ENCODE measurements around the gene ATP1A1. TPM values are rescaled to one million over a fixed set of nuclear protein-coding genes. Genes with fewer than 3 reads are reported as not detected.

ATP1A1 gene
- polyA plus RNA-seq, 4 donors: 836 to 975 (median 922) TPM

DNA sequence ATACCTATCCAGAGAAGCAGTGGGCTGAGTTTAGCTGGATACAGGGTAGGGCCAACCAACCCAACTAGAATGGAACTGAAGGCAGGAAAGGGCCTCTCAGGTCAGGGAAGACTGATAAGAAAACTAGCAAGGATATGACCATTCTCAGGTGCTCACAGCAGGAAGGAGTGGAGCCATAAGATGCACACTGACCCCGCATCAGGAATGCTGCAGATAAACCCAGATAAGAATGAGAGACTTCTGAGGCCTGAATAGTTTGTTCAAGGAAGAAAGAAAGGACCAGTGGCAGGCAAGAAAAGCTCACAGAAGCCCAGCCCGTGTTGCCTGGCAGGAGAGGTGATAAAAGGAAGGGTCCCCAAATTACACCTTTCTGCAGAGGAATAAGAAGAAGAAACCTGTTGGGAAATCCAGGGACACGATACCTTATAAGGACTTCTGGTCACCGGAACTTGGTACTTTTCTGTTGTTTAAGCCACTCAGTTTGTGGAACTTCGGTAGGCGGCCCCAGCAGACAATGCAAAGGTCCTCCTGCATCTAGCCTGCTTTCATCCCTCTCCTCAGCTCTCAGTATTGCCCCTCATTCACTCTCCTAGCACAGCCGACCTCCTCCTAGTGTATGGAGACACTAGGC lies 58.9 kb downstream of the ATP1A1 start:
- no peak for DNase-seq (ENCODE audit: low read depth in 4 of 4, low spot score in 2 of 4)

DNA sequence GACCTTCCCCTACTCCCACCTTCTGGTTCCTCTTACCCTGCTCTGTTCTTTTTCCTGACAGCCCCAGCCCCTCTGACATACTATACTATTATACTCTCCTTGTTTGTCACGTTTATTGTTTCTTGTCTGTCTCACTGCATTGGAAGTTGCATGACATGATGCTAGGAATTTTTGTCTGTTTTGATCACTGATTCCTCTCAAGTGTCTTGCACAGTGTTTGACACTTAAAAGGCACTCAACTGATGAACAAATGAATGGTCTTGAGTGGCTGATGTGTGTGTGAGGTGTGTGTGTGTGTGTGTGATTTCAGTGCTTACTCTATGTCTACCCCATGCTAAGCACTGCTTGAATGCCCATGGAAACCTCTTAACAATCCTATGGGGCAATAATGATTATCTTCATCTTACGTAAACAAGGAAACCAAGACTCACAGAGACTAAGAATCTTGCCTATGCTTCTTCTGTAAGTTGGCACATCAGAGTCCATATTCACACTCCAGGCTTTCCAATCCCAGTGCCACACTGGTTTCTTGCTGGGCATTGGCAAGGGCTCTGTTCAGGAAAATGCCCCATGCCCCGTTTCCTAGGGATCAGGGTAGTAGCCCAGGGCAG lies 59.7 kb downstream of the ATP1A1 start:
- no peak for DNase-seq (ENCODE audit: low read depth in 4 of 4, low spot score in 2 of 4)

DNA sequence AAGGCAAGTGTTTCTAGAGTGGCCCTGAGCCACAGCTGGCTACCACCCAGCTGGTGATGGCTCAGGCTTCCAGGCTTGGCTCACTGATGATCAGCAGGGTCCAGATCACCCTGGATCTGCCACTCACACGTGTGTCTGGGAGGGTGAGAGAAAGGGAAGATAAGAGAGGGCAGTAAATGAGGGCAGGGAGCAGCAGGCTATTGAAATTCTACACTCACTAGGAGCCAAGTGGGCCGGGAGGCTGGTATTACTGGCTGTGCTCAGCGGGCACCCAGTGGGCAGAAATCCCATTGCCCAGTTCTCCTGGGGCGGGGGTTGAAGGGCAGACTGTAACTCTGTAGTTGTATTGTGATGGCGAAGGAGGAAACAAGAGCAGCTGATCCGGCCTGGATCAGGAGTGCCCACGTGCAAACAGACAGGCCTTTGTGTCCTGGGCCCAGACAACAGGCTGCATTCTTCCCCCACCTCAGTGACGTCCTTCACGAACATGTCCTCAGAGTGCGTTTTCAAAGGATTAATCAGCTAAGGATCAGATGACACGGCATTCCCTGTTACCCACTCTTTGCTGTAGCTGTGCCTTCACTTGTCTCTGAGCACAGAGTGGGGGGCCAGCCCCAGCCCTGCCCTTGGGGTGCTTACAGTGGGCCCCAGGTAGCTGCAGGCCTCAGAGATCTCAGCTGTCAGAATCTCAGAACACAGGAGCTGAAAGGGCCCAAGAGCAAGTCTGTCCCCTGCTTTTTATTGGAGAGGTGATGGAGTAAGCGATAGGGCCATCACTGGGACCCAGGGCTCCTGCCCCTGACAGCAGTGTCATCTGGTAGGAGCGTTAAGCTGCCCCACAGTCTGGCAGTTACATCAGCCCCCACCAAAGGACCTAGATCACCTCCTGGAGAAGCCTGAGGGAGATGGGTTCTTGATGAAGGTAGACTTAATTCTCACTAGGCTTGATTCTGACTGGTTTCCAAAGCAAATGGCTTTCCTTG lies 60.5 kb downstream of the ATP1A1 start:
- no peak for DNase-seq (ENCODE audit: low read depth in 4 of 4, low spot score in 2 of 4)

DNA sequence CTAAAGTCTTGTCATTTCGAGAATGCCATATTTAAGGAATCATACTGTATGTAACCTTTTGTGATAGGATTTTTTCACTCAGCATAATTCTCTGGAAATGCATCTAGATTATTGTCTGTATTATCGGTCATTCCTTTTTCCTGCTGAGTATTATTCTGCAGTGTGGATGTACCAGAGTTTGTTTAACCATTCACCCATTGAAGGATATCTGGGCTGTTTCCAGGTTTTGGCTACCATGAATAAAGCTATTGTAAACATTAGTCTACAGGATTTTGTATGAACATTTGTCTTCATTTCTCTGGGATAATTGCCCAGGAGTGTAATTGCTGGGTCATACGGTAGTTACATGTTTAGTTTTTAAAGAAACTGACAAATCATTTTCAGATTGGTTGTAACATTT lies 61.8 kb downstream of the ATP1A1 start:
- no peak for DNase-seq (ENCODE audit: low read depth in 4 of 4, low spot score in 2 of 4)

DNA sequence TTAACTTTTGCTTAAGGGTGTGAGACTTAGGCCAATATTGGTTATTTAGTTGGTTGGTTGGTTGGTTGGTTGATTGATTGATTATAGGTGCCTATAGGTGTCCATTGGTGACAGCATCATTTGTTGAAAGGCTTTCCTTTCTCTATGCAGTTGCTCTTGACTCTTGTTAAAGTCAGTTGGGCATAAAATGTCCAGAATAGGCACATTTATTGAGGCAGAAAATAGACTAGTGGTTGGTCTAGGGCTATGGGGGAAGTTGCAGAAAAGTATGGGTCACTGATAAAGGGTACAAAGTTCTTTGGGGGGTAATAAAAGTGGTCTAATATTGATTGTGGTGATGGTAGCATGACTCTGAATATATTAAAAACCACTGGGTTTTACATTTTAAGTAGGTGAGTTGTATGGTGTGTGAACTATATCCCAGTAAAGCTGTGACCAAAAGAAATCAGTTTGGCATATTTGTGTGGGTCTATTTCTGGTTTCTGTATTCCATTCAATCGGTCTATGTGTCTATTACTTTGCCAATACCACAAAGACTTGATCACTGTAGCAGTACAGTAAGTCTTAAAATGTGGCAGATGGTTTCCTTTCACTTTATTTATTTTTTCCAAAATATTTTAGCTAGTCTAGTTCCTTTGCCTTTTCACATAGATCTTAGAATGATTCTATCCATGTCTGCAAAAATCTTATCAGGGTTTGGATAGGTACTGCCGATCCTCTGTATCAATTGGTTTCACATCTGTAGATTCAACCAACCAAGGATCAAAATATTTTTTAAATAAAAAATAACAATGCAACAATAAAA lies 63.0 kb downstream of the ATP1A1 start:
- no peak for DNase-seq (ENCODE audit: low read depth in 4 of 4, low spot score in 2 of 4)

DNA sequence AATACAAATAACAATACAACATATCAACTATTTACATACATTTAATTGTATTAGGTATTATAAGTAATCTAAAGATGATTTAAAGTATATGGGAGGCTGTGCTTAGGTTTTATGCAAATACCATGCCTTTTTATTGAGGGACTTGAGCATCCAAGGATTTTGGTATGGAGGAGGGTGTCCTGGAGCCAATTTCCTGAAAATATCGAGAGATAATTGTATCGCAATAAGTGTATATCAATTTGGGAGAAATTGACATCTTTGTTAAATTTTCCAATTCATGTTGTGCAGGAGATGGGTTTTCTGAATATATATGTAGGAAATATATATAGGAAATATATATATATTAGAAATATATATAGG lies 63.5 kb downstream of the ATP1A1 start:
- DNase-seq (ENCODE audit: low read depth in 4 of 4, low spot score in 2 of 4): no peak

DNA sequence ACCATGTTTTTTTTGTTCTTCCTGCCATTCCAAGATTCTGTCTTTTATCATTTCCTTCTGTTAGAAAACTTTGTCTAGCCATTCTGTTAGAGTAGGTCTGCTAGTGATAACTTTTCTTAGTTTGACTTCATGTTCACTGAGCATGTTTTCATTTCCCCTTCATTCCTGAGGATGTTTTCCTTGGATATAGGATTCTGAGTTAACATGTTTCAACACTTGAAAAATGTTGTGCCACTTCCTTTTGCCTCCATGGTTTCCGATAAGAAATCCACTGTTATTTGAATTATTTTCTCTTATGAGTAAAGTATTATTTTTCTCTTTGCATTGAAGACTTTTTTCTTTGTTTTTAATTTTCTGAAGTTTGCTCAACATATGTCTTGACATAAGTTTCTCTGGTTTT lies 66.7 kb downstream of the ATP1A1 start:
- no peak for DNase-seq (ENCODE audit: low read depth in 4 of 4, low spot score in 2 of 4)

DNA sequence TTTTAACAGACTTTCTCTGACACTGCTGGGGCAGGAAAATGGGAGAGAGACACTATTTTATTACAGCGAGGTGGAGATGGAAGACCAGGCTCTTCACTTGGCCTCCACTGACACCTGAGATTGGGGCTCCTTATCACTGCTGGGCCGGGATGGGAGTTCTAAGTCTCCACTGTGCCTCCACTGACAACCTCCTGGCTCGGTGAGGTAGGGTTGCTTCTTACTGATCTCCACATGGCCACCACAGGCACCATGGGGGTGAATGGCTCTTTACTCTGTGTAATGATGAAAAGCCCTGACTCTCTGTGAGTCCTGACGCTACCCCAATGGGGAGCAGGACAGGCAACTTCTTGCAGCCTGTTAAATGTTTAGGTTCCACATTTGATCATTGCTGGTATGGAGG lies 67.7 kb downstream of the ATP1A1 start:
- no peak for DNase-seq (ENCODE audit: low read depth in 4 of 4, low spot score in 2 of 4)

DNA sequence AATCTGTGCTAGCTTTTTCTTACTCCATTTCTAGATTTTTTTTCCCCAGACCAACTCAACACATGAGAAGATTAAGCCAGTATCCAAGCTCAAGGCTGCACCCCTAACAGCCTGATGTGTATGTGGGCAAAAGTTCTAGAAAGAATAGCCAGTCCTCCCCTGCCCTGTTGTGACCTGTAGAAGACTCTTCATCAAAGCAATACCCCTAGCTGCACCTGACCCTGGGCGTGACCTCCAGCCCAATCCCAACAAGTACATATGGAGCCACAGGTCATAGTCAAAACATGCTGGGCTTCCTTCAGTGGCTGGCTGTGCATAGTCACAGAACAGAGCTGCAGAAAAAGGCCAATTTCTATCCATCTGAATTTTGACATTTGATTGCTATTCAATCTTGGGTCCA lies 72.5 kb downstream of the ATP1A1 start:
- DNase-seq (ENCODE audit: low read depth in 4 of 4, low spot score in 2 of 4): no peak

DNA sequence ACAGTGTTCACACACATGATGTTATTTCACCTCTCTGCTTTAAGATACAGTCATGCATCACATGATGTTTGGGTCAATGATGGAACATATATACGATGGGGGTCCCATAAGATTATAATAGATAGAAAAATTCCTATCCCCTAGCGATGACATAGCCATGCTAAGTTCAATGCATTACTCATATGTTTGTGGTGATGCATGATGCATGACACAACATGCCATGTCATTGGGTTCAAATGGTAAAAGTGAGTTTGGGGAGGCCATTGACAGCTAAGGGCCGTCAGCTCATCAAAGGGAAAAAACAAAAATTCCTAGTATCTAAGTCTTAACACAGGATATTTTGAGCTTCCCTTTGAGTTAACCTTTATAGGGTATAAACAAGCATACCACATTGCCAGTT lies 73.6 kb downstream of the ATP1A1 start:
- DNase-seq (ENCODE audit: low read depth in 4 of 4, low spot score in 2 of 4): no peak

DNA sequence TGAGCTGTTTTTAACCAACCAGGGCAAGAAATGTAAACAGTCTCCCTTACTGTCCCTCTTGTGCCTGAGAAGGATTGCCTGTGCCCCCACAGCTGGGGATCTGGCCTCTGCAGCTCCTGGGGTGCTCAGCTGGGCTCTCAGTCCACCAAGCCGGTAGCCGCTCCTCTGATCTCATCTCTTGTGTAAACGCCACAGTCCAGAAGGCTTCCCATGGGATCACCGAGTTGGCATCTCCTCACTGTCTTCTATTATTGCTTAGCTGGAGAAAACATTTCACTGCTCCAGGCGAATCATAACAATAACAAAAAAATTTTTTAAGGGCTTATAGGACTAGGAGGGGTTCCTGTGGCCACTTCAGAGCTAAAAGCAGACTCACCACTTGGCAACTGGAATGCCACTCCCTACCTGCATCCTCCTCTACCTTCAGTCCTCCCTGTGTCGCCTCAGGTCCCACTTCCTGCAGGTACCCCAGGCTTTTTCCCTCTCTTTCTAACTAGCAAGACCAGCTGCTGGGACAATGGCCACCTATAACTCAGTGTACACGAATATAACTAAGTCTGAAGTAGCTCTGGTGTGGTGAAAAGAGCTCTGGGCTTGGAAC lies 75.8 kb downstream of the ATP1A1 start:
- DNase-seq (ENCODE audit: low read depth in 4 of 4, low spot score in 2 of 4): no peak

DNA sequence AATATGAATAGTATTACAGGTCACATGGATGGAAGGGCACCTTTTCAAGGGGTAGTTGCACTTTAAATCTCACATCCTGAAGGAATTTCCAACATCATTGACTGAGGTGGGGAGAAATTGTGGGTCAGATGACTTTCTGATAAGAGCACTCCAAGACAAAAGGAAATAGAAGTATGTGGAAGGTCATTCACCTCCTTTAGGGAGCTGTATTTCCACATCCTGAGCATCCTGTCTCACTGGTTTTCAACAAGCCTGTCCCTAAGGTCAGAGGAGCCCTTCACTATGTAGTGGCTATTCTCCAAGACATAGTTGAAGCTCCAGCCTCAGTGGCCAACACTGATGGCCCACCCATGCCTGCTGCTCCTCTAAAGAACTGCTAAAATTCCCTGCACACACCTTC lies 76.5 kb downstream of the ATP1A1 start:
- no peak for DNase-seq (ENCODE audit: low read depth in 4 of 4, low spot score in 2 of 4)

DNA sequence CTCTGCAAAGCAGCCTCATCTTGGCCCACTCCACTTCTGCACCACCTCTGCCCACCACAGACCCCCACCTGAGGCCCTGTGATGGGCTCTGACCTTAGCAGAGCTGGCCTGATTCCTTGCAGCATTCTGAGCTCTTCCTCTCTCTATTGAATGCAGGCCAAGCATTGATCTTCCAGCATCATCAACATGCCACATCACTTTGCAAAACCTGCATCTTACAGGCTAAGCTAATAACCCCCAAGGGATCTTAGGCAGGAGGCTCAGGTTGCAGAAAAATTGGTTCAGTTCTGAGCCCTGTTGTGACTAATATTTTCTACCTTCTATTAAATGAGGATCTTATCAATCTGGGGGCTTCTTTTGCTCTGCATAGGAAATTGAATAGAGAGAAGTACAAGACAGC lies 78.7 kb downstream of the ATP1A1 start:
- DNase-seq (ENCODE audit: low read depth in 4 of 4, low spot score in 2 of 4): no peak

DNA sequence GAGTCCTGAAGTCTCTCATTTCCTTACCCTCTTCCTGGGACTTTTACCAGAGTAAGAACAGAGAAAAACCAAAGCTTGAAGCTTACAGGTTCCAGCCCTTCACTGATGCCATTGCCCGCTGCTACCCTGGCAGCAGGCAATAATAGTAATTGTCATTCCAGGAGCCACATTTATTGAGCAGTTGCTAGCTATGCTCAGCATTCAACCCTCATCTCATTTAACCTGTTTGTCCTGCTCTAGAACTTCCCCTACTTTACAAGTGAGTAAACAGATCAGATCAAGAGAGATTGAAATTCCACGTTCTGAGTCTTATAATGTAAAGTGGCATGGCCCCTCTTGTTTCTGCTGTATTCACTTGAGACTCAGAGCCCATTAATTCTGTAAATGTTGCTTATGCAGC lies 80.4 kb downstream of the ATP1A1 start:
- DNase-seq (ENCODE audit: low read depth in 4 of 4, low spot score in 2 of 4): no peak

DNA sequence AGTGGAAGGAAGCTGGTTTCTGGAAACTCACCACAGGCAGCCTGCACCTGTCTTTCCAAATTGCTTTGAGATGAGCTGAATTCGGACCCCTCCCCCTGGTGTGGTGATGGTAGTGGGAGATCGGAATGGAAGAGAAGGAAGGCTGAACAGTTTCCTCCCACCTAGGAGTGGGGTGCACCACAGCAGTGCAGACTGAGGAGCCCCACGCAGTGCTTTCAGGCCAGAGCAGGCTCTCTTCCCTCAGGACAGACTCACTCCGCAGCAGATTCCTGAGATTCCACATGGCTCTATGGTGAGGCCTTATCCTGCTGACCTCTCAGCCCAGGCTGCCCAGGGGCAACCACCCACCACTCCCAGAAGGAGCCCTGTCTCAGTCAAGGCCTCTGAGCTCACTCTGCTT lies 80.9 kb downstream of the ATP1A1 start:
- no peak for DNase-seq (ENCODE audit: low read depth in 4 of 4, low spot score in 2 of 4)

Other genes starting within 250 kb of the ATP1A1 start
- 10 to 100 TPM; 15.0 to 18.8 (median 15.8) TPM for gene CD58, start 197.8 kb downstream of the ATP1A1 start, polyA plus RNA-seq (ENCODE audit: insufficient read length in 4 of 4)

All from left renal cortex interstitium (tissue), 4 donors.